Measurements from ENCODE around the gene RTP5. TPM values are rescaled to one million over a fixed set of nuclear protein-coding genes. Genes with fewer than 3 reads are reported as not detected.

RTP5 gene
- total RNA-seq, 1 donor from 2014 or later, result not detected

GRCh38 chr2:241858206-241859016 is 11.1 kb upstream of the RTP5 start, which contains the start of gene PDCD1:
Gene PDCD1 (minus strand): TSS chr2:241858894. CDS start chr2:241858838, 56 bp downstream.
- Histone ChIP-seq H3K27me3 (ENCODE audit: control insufficient read depth in 3 of 3, insufficient read depth in 3 of 3, low read length in 3 of 3) (peaks cover 7 to 17% (median 10%) of the 10 kb centered on the region in 3 donors), H3K36me3 (ENCODE audit: control insufficient read depth in 3 of 3, insufficient read depth in 3 of 3, low read length in 3 of 3) (no peaks in the 10 kb centered on the region), H3K4me3 (ENCODE audit: low read length in 3 of 3) (peak within 1 kb of the TSS; percentile 49 to 68 (median 51)), H3K27ac (ENCODE audit: low read depth, low read length) (peak within 1 kb of the TSS; percentile 94), H3K9me3 (ENCODE audit: control insufficient read depth in 3 of 3, low read length in 3 of 3) (no peaks in the 10 kb centered on the region), H3K4me1 (ENCODE audit: control insufficient read depth in 3 of 3, insufficient read depth in 3 of 3, low read length in 3 of 3) (peaks cover 14 to 38% (median 21%) of the 10 kb centered on the region in 3 donors), H3K9ac (ENCODE audit: low read depth in 1 of 3, low read length in 3 of 3) (peak within 1 kb of the TSS; percentile 33 to 79 (median 71))

GRCh38 chr2:241859017-241859435 is 10.5 kb upstream of the RTP5 start:
- H3K27me3 ChIP-seq (ENCODE audit: control insufficient read depth in 3 of 3, insufficient read depth in 3 of 3, low read length in 3 of 3), result peaks cover 9 to 22% (median 14%) of the 10 kb centered on the region in 3 donors
- peaks cover 15 to 36% (median 22%) of the 10 kb centered on the region in 3 donors for H3K4me1 ChIP-seq (ENCODE audit: control insufficient read depth in 3 of 3, insufficient read depth in 3 of 3, low read length in 3 of 3)
- H3K36me3 ChIP-seq (ENCODE audit: control insufficient read depth in 3 of 3, insufficient read depth in 3 of 3, low read length in 3 of 3), result no peaks in the 10 kb centered on the region
- H3K9ac ChIP-seq (ENCODE audit: low read depth in 1 of 3, low read length in 3 of 3), result peak overlapping the region in 2 of 3 donors; percentile 71 to 79
- H3K4me3 ChIP-seq (ENCODE audit: low read length in 3 of 3), result peak overlapping the region in 2 of 3 donors; percentile 49 to 68
- no peaks in the 10 kb centered on the region for H3K9me3 ChIP-seq (ENCODE audit: control insufficient read depth in 3 of 3, low read length in 3 of 3)
- H3K27ac ChIP-seq (ENCODE audit: low read depth, low read length), result peak overlapping the region; percentile 94

GRCh38 chr2:241859436-241860183 is 9.9 kb upstream of the RTP5 start:
- Histone ChIP-seq H3K9me3 (ENCODE audit: control insufficient read depth in 3 of 3, low read length in 3 of 3) (no peaks in the 10 kb centered on the region), H3K4me3 (ENCODE audit: low read length in 3 of 3) (peak overlapping the region; percentile 49 to 68 (median 51)), H3K27me3 (ENCODE audit: control insufficient read depth in 3 of 3, insufficient read depth in 3 of 3, low read length in 3 of 3) (peaks cover 15 to 28% (median 20%) of the 10 kb centered on the region in 3 donors), H3K27ac (ENCODE audit: low read depth, low read length) (peak overlapping the region; percentile 94), H3K36me3 (ENCODE audit: control insufficient read depth in 3 of 3, insufficient read depth in 3 of 3, low read length in 3 of 3) (no peaks in the 10 kb centered on the region), H3K9ac (ENCODE audit: low read depth in 1 of 3, low read length in 3 of 3) (peak overlapping the region; percentile 59 to 79 (median 71)), H3K4me1 (ENCODE audit: control insufficient read depth in 3 of 3, insufficient read depth in 3 of 3, low read length in 3 of 3) (peaks cover 17 to 38% (median 23%) of the 10 kb centered on the region in 3 donors)

- Histone ChIP-seq H3K4me3 (ENCODE audit: low read length in 3 of 3) (peak overlapping the region in 2 of 3 donors; percentile 40 to 68), H3K27me3 (ENCODE audit: control insufficient read depth in 3 of 3, insufficient read depth in 3 of 3, low read length in 3 of 3) (peaks cover 22 to 36% (median 28%) of the 10 kb centered on the region in 3 donors), H3K27ac (ENCODE audit: low read depth, low read length) (peak overlapping the region; percentile 94), H3K4me1 (ENCODE audit: control insufficient read depth in 3 of 3, insufficient read depth in 3 of 3, low read length in 3 of 3) (peaks cover 17 to 41% (median 21%) of the 10 kb centered on the region in 3 donors), H3K9ac (ENCODE audit: low read depth in 1 of 3, low read length in 3 of 3) (peak overlapping the region; percentile 59 to 79 (median 71)), H3K36me3 (ENCODE audit: control insufficient read depth in 3 of 3, insufficient read depth in 3 of 3, low read length in 3 of 3) (no peaks in the 10 kb centered on the region), H3K9me3 (ENCODE audit: control insufficient read depth in 3 of 3, low read length in 3 of 3) (no peaks in the 10 kb centered on the region)
Observed at GRCh38 chr2:241860184-241861078, 9.1 kb upstream of the RTP5 start.

GRCh38 chr2:241861264-241861663 is 8.3 kb upstream of the RTP5 start:
- Histone ChIP-seq H3K9me3 (ENCODE audit: control insufficient read depth in 3 of 3, low read length in 3 of 3) (no peaks in the 10 kb centered on the region), H3K4me3 (ENCODE audit: low read length in 3 of 3) (no peak overlapping the region), H3K36me3 (ENCODE audit: control insufficient read depth in 3 of 3, insufficient read depth in 3 of 3, low read length in 3 of 3) (no peaks in the 10 kb centered on the region), H3K4me1 (ENCODE audit: control insufficient read depth in 3 of 3, insufficient read depth in 3 of 3, low read length in 3 of 3) (peaks cover 17 to 41% (median 21%) of the 10 kb centered on the region in 3 donors), H3K9ac (ENCODE audit: low read depth in 1 of 3, low read length in 3 of 3) (no peak overlapping the region), H3K27me3 (ENCODE audit: control insufficient read depth in 3 of 3, insufficient read depth in 3 of 3, low read length in 3 of 3) (peaks cover 29 to 44% (median 35%) of the 10 kb centered on the region in 3 donors), H3K27ac (ENCODE audit: low read depth, low read length) (no peak overlapping the region)

- Histone ChIP-seq H3K9me3 (ENCODE audit: control insufficient read depth in 3 of 3, low read length in 3 of 3) (no peaks in the 10 kb centered on the region), H3K9ac (ENCODE audit: low read depth in 1 of 3, low read length in 3 of 3) (no peak overlapping the region), H3K27me3 (ENCODE audit: control insufficient read depth in 3 of 3, insufficient read depth in 3 of 3, low read length in 3 of 3) (peaks cover 37 to 52% (median 42%) of the 10 kb centered on the region in 3 donors), H3K36me3 (ENCODE audit: control insufficient read depth in 3 of 3, insufficient read depth in 3 of 3, low read length in 3 of 3) (no peaks in the 10 kb centered on the region), H3K27ac (ENCODE audit: low read depth, low read length) (no peak overlapping the region), H3K4me1 (ENCODE audit: control insufficient read depth in 3 of 3, insufficient read depth in 3 of 3, low read length in 3 of 3) (peaks cover 17 to 41% (median 21%) of the 10 kb centered on the region in 3 donors), H3K4me3 (ENCODE audit: low read length in 3 of 3) (no peak overlapping the region)
Observed at GRCh38 chr2:241862093-241862492, 7.4 kb upstream of the RTP5 start.

- Histone ChIP-seq H3K9me3 (ENCODE audit: control insufficient read depth in 3 of 3, low read length in 3 of 3) (no peaks in the 10 kb centered on the region), H3K4me1 (ENCODE audit: control insufficient read depth in 3 of 3, insufficient read depth in 3 of 3, low read length in 3 of 3) (peaks cover 17 to 41% (median 21%) of the 10 kb centered on the region in 3 donors), H3K27me3 (ENCODE audit: control insufficient read depth in 3 of 3, insufficient read depth in 3 of 3, low read length in 3 of 3) (peaks cover 43 to 60% (median 49%) of the 10 kb centered on the region in 3 donors), H3K9ac (ENCODE audit: low read depth in 1 of 3, low read length in 3 of 3) (no peak overlapping the region), H3K36me3 (ENCODE audit: control insufficient read depth in 3 of 3, insufficient read depth in 3 of 3, low read length in 3 of 3) (no peaks in the 10 kb centered on the region), H3K4me3 (ENCODE audit: low read length in 3 of 3) (peak overlapping the region in 1 of 3 donors; percentile 12), H3K27ac (ENCODE audit: low read depth, low read length) (no peak overlapping the region)
Observed at GRCh38 chr2:241862775-241863535, 6.6 kb upstream of the RTP5 start.

GRCh38 chr2:241863536-241863954 is 6.0 kb upstream of the RTP5 start:
- H3K9ac ChIP-seq (ENCODE audit: low read depth in 1 of 3, low read length in 3 of 3), result no peak overlapping the region
- peaks cover 17 to 41% (median 21%) of the 10 kb centered on the region in 3 donors for H3K4me1 ChIP-seq (ENCODE audit: control insufficient read depth in 3 of 3, insufficient read depth in 3 of 3, low read length in 3 of 3)
- H3K36me3 ChIP-seq (ENCODE audit: control insufficient read depth in 3 of 3, insufficient read depth in 3 of 3, low read length in 3 of 3), result no peaks in the 10 kb centered on the region
- no peak overlapping the region for H3K27ac ChIP-seq (ENCODE audit: low read depth, low read length)
- H3K27me3 ChIP-seq (ENCODE audit: control insufficient read depth in 3 of 3, insufficient read depth in 3 of 3, low read length in 3 of 3), result peaks cover 43 to 64% (median 51%) of the 10 kb centered on the region in 3 donors
- peak overlapping the region in 2 of 3 donors; percentile 12 to 60 for H3K4me3 ChIP-seq (ENCODE audit: low read length in 3 of 3)
- no peaks in the 10 kb centered on the region for H3K9me3 ChIP-seq (ENCODE audit: control insufficient read depth in 3 of 3, low read length in 3 of 3)

Data from skeletal muscle tissue (tissue), 4 donors.